Sciatic nerve (tissue), 2 donors: ENCODE data around the gene B4GALT2. TPM values are rescaled to one million over a fixed set of nuclear protein-coding genes. Genes with fewer than 3 reads are reported as not detected.
A peak's percentile ranks its signal among the peaks of the same experiment; 100 is the strongest.

Experiments used
- ATAC-seq: fragments of 200-7000 bp; cut with Tn5 transposase; one replicate; pipeline ENCODE4 v1.9.1; 2020; ENCODE audit warnings: mild to moderate bottlenecking, moderate library complexity
- DNase-seq: peaks from one replicate; pipeline ENCODE4 v3.0.0-alpha.2; 2020; ENCODE audit warnings: low spot score
- intact Hi-C: fragments of 100-400 bp; cut with DNase I; formaldehyde crosslinking; loops from one replicate; pipeline ENCODE4 v1.14.2; 2022
- total RNA-seq: library from RNA; stranded (reverse); fragmentation: NEBNext Ultra II Directional; extraction: Animal tissue kit (Norgen Biotek cat#: 25700); gene quantifications from one replicate; pipeline ENCODE4 v1.2.1, GENCODE V29; 2021
- donor health status: DM: no; HTN: no; CAD: no.
- donor health status: DM: no; HTN: no; CAD: no.

B4GALT2 gene
- total RNA-seq, 1 donor from 2014 or later, result 26.5 TPM

DNA sequence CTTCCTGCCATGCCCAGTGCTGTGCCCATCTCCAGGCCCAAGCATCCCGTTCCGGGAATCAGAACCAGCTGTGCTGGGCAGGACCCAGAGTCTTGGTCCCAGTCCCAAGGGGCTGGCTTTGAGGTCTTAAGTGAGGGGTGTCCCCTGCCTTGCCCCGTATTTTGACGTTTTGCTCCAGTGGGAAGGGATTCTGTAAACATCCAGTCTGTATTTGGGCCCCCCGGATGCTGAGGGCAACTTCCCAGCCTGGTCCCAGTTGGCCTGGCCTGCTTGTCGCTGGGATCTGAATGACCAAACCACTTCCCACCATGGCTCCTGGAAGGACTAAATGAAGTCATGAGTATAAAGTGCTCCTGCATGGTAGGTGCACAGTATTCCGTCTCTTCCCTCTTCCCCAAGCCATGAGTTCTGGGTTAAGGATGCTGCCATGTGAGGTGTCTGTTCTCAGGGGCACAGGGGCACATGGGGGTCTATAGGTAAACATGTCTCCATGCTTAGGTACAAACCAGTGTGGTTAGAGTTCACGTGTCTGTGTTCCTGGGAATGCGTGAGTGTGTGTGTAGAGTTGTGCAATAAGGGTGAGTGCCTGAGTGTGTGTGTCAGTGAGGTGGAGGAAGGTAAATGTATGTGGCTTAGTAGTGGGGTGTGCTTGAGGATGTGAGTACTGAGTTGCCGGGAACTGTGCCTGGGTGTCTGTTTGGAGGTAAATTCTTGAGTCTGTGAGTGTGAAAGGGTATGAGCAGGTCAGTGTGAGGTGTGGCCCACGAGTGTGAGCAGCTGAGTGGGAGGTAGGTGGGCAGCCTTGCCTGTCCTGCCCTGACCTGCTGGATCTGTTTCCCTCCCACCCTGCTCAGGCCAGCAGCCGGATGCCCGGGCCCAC lies 1.5 kb downstream of the B4GALT2 start:
- intact Hi-C loops, result no loop called here
- DNase-seq, result no peak

DNA sequence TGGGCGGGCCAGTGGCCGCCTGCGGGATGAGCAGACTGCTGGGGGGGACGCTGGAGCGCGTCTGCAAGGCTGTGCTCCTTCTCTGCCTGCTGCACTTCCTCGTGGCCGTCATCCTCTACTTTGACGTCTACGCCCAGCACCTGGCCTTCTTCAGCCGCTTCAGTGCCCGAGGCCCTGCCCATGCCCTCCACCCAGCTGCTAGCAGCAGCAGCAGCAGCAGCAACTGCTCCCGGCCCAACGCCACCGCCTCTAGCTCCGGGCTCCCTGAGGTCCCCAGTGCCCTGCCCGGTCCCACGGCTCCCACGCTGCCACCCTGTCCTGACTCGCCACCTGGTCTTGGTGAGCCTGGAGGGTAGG lies 2.1 kb downstream of the B4GALT2 start:
- DNase-seq (no peak), ATAC-seq (no peak)
- intact Hi-C loops, result no loop called here

More for the DNA sequence above, 1.5 kb downstream of the B4GALT2 start:
- no peak for ATAC-seq

DNA sequence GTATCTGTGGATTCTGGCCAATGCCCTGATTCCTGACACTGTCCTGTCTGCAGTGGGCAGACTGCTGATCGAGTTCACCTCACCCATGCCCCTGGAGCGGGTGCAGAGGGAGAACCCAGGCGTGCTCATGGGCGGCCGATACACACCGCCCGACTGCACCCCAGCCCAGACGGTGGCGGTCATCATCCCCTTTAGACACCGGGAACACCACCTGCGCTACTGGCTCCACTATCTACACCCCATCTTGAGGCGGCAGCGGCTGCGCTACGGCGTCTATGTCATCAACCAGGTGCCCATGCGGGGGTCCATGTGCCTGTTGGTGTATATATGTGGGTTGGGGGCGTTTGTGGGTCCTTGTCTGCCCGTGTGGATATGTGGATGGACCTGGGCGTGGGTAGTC lies 2.6 kb downstream of the B4GALT2 start:
- DNase-seq (no peak), ATAC-seq (no peak)
- intact Hi-C loops, result no loop called here

DNA sequence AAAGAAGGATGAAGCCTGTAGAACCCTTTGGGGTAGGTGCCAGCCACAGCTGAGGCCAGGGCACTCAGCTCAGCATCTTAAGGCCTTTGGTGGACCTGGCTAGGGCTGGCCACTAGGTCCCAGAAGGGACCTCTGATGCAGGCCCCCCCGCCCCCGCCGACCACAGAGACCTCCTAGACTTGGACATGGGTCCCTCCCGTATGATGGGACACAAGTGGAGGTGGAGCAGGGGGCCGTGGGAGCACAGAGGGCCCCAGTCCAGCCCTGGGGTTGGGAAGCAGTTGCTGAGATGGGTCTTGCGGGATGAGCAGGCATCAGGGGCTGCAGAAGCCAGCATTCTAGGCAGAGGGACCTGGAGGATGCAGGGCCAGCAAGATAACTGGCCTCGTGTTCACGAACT lies 3.2 kb downstream of the B4GALT2 start:
- intact Hi-C loops, result no loop called here
- ATAC-seq (no peak), DNase-seq (no peak)

DNA sequence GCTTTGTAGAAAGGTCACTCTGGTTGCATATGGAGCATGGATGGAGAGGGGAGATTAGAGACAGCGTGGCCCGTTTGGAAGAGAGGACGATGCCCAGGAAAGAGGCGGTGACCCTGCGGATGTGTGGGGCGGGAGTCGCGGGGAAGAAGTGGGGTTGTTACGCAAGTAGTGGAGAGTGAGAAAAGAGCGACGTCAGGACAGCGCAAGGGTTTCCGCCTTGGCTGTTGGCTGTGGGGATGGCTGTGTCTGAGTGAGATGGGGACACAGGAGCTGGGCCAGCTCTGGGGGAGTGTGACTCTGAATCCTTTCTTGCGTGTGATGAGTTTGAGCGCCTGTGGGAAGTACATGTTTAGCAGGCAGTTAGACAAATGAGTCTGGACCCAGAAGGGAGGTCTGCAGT lies 3.8 kb downstream of the B4GALT2 start:
- intact Hi-C loops, result no loop called here
- no peak for ATAC-seq
- no peak for DNase-seq

DNA sequence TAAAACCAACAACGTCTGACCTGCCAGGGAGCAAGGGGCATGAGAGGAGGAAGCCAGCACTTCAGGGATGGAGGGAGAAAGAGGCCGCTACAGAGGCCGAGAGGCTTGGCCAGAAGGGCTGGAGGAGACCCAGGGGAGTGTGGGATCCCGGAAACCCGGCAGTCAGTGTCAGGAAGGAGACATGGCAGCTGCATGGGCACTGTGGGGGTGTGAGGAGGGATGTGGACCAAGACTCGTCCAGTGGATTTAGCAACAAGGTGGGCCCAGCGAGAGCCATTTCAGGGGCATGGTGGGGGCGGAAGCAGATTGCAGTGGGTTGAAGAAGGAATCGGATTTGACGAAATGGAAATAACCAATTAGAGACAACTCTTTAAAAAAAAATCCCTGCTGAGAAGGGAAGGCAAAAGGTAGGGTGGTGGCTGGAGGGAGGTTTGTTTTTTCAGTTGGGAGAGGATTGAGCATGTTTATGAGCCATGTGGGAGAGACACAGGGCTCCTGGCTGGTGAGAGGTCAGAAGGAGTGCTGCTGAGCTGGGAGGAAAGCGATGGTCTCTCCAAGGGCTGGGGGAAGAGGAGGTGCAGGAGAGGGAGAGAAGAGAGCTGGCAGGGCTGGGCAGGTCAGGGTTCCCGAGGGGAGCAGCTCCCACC lies 4.4 kb downstream of the B4GALT2 start:
- intact Hi-C loops, result no loop called here
- no peak for ATAC-seq
- DNase-seq, result no peak

DNA sequence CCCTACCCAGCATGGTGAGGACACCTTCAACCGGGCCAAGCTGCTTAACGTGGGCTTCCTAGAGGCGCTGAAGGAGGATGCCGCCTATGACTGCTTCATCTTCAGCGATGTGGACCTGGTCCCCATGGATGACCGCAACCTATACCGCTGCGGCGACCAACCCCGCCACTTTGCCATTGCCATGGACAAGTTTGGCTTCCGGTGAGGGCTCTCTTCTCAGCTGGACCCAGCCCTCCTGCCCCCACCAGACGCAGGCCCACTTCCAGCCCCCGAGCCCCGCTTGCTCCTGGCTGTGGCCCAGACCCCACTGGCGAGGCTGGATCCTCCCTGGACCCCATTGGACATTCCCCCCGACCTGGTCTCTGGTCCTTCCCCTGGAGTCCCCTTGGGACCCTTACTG lies 5.8 kb downstream of the B4GALT2 start:
- ATAC-seq (no peak), DNase-seq (no peak)
- intact Hi-C loops, result no loop called here

DNA sequence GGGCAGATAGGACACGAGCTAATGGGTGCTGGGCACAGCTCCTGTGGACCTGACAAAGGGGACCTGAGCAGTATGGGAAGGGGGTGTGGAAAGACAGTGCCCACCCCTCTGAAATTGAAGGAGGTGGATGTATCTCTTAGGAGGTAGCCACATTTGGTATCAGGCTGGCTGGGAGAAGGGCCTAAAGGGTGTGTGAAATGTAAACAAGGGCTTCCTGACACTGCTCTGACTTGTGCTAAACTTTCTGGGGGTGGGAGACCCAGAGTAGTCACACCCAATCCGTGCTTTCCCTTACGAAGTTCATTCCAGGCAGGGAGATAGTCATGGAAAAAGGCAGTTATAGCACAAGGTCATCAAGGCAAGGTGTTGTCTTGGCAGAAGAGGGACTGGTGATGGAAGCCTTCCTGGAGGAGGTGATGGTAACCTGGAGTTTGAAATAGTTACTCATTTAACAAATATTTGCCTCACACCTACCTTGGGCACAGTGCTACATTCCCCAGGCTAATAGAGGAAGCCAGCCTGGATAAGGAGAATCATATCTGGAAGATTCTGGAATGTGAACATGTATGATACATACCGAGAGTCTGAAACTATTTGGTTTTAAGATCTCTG lies 7.1 kb downstream of the B4GALT2 start:
- ATAC-seq (no peak), DNase-seq (no peak)
- intact Hi-C loops, result no loop called here

DNA sequence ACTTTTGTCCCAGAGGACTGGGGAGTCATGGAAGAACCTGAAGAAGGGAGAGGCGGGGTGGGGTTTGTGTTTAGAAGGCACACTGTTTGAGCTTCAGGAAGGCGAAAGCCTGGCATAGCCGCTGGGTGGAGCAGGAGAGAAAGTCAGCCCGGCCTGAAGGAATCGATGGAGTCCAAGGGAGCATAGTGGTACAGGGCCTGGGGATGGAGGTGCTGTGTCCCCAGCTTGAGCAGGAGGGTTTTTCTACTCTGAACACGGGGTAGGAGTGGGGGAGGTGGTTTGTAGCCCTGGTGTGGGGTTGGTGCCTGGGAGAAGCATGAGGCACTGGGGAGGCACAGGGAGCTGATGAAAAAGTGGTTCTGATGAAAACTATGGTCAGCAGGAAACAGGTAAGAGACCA lies 7.7 kb downstream of the B4GALT2 start:
- intact Hi-C loops, result no loop called here
- DNase-seq (no peak), ATAC-seq (no peak)

DNA sequence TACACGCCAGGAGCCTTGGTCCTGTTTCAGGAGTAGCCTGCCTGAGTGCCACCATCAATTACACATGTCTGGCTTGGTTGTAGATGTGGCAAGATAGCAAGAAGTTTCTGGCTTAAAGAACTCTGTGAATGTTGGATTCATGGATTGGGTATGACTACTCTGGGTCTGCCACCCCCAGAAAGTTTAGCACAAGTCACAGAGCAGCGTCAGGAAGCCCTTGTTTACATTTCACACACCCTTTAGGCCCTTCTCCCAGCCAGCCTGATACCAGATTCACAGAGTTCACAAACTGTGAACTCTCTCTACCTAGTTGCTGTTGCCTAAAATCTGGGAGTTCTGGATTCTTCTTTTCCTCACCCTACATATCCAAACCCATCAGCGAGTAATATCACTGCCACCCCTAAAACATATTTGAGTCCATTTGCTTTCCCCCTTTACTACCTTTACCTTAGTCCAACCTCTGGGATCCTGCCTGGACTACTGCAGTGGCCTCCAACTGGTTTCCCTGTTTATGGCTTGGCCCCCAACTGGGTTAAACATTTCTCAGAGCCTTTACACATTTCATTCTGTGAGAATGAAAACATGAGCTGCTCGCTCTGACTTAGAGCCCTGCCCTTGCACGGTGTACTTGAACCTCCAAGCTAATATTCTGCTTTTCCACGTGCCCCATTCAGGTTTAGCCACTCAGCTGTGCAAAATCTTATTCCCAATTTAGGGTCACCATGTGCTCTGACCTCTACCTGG lies 8.3 kb downstream of the B4GALT2 start:
- no peak for DNase-seq
- no peak for ATAC-seq
- intact Hi-C loops, result no loop called here

DNA sequence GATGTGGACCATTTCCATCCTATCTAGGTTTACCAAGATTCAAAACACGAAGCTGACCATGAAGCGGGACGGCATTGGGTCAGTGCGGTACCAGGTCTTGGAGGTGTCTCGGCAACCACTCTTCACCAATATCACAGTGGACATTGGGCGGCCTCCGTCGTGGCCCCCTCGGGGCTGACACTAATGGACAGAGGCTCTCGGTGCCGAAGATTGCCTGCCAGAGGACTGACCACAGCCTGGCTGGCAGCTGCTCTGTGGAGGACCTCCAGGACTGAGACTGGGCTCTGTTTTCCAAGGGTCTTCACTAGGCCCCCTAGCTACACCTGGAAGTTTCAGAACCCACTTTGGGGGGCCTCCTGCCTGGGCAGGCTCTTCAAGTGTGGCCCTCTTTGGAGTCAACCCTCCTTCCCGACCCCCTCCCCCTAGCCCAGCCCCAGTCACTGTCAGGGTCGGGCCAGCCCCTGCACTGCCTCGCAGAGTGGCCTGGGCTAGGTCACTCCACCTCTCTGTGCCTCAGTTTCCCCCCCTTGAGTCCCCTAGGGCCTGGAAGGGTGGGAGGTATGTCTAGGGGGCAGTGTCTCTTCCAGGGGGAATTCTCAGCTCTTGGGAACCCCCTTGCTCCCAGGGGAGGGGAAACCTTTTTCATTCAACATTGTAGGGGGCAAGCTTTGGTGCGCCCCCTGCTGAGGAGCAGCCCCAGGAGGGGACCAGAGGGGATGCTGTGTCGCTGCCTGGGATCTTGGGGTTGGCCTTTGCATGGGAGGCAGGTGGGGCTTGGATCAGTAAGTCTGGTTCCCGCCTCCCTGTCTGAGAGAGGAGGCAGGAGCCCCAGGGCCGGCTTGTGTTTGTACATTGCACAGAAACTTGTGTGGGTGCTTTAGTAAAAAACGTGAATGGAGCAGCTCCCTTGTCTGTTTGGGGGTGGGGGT lies 11.5 kb downstream of the B4GALT2 start:
- ATAC-seq (no peak), DNase-seq (no peak)
- intact Hi-C loops, result no loop called here

DNA sequence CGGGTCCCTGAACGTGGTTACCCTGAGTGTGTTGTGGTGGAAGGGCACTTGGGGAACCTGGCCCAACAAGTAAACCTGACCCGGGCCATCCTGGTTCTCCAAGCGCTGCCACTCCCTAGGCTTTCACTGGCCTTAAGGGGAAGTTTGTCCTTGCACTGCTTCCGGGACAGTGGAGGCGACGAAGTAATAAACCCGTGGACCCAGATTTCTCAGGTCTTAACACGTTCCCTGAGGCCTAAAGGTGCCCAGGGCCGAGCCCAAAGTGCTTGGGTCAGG lies 12.1 kb downstream of the B4GALT2 start:
- intact Hi-C loops, result no loop called here
- ATAC-seq, result no peak

DNA sequence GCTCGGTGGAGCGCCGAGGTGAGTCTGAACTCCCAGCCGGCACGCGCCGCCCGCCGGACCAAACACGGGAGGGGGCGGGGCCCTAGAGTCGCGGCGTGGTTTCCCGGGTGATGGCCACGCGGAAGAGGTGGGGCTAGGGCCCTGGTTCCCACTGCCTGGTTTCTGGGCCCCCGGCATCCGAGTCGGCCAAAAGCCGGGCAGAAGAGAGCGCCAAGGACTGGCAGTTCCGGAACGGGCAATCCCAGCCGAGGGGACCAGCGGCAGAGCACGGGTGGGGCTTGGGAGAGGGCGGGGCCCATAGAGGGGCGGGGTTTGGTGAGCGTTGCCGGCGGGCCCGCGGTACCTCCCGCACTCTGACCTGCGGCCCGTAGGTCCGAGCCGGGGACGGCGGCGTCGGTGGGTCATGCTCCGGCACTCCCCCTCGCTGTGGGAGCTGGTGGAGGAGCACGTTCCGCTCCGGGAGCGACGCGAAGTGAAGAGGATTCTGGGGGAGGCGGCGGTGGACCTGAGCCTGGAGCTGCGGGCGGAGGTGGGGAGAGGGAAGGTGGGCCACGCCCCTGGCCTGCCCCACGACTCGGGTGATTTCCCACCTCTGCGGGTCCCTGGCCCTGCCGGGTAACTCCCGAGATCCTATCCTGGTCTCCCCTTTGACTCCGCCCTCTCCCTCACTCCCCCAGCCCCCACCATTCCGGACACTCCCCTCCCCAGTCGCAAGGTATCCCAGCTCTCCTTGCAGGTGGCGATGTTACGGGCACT lies 12.6 kb downstream of the B4GALT2 start, which contains the start of gene CCDC24:
Gene CCDC24 (plus strand): TSS at position 124 of the 756 bp plus-strand sequence. CDS start 280 bp downstream, at position 404.
- intact Hi-C loops, result no loop called here
- ATAC-seq, result peak; percentile 94
- DNase-seq, result peak; percentile 91

More for the DNA sequence above, 12.1 kb downstream of the B4GALT2 start:
- DNase-seq, result no peak

DNA sequence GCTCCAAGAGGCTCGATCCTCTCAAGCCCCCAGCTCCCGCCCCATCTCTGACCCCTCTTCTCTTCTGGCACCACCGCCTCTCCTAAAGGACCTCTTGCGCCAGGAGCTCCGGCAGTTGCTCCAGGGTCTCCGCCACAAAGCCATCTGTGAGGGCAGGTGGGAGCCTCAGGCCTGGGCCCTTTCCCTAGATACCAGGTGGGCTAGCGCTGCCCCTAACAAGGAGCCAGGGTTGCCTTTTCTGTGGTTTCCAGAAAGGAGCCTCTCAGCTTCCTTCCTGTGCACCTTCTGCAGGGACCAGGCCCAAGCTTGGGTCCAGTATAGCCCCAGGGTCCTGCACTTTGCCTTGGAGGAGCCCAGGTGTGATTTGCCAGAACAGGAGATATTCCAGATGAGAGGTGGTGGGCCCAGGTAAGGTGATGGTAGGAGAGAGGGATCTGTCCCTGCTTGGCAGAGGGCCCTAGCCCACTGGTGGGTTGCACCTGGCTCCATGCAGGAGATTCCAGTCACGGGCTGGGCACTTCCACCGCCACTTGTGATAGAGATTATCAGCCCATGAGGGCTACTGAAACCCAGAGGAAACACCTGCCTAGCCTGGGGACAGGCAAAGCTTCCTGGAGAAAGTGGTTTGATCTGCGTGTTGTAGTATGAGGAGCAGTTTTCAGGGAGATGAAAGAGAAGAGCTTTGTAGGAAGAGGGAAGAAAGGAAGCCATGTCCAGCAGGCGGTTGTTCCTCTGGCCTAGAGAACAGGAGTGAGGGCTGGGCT lies 13.4 kb downstream of the B4GALT2 start:
- no peak for DNase-seq
- ATAC-seq, result no peak
- intact Hi-C loops, result no loop called here

DNA sequence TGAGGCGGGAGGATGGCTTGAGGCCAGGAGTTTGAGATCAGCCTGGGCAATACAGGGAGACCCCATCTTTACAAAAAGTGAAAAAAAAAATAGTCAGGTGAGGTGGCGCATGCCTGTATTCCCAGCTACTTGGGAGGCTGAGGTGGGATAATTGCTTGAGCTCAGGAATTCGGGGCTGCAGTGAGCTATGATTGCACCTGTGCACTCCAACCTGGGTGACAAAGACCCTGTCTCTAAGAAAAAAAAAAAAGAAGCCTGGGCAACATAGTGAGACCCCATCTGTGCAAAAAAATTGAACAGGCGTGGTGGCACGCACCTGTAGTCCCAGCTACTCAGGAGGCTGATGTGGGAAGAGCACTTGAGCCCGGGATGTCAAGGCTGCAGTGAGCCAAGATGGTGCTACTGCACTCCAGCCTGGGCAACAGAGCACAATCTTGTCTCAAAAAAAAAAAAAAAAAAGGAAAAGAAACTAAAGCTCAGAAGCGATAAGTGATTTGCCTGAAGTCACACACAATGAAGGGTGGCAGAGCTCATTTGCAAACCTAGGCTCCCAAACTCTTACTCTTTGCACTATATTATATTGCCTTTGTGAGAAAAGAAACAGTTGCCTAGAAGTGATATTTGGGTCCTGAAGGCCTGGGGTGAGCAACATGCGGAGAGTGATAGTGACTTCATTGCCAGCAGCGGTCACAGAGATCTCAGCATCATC lies 14.3 kb downstream of the B4GALT2 start:
- intact Hi-C loops, result no loop called here
- ATAC-seq, result no peak
- DNase-seq, result no peak

DNA sequence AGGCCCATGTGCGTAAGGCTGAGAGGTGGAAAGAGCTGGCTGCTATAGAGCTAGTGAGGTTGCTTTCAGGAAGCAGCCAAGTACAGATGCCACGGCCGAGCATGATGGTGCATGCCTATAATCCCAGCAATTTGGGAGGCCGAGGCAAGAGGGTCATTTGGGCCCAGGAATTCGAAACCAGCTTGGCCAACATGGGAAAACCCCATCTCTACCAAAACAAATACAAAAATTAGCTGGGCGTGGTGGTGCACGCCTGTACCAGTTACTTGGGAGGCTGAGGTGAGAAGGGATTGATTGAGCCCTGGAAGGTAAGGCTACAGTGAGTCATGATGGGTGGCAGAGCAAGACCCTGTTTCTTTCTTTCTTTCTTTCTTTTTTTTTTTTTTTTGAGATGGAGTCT lies 15.1 kb downstream of the B4GALT2 start:
- no peak for ATAC-seq
- intact Hi-C loops, result no loop called here
- no peak for DNase-seq
